SK-N-MC (cell line): ENCODE measurements around the gene C5.

ENCODE experiments used
- EZH2 ChIP-seq: fragments of 200-600 bp; sonication (generic); IDR thresholded peaks from one replicate; pipeline ENCODE4 v1.6.1; 2017; ENCODE audit warnings: antibody characterized with exemption
- POLR2AphosphoS5 ChIP-seq: IDR thresholded peaks from 2 replicates; pipeline ENCODE4 v1.6.1; 2012; ENCODE audit warnings: mild to moderate bottlenecking, low read depth, low read length, borderline replicate concordance

- TF ChIP-seq EZH2: no peak
- TF ChIP-seq POLR2AphosphoS5: no peak
Measured at GRCh38 chr9:120934281-120934680, 115.8 kb downstream of the C5 start.
